Neural progenitor cell (in vitro differentiated cells): ENCODE data around the gene RPS6KA1.

Source experiments
- CTCF ChIP-seq: fragments of 200-600 bp; sonication (generic); IDR thresholded peaks from 2 replicates; pipeline ENCODE4 v1.5.1; 2017; ENCODE audit warnings: antibody characterized with exemption, mild to moderate bottlenecking
- EZH2 ChIP-seq: fragments of 200-600 bp; sonication (generic); IDR thresholded peaks from 2 replicates; pipeline ENCODE4 v1.6.1; 2017; ENCODE audit warnings: antibody characterized with exemption, mild to moderate bottlenecking, moderate library complexity

DNA sequence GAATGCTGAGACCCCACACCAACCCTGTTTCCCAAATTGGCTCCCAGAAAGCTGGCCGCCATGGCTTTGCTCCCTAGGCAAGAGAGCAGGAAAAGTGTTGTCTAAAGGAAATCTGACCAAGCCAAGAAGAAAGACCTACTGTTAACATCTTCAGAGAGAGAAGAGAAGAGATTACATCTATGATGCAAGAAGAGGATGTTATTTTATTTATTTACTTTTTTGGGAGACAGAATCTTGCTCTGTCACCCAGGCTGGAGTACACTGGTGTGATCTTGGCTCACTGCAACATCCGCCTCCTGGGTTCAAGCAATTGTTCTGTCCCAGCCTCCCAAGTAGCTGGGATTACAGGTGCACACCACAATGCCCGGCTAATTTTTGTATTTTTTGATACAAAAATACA lies 35.6 kb upstream of the RPS6KA1 start:
- TF ChIP-seq CTCF (no peak), EZH2 (no peak)
